Thyroid gland (tissue), 4 donors: ENCODE results near the gene PARVB.

Experiments used
- POLR2A ChIP-seq, 2 donors: fragments of 450-650 bp; IDR thresholded peaks; one replicate each; pipeline ENCODE4 v1.6.1; 2017; ENCODE audit warnings: antibody characterized with exemption in 2 of 2, mild to moderate bottlenecking in 2 of 2, moderate library complexity in 1 of 2
- TF ChIP-seq, protein P1 (sequence below), 6 experiments: fragments of 200-600 bp in 3 of 6; fragments of 450-650 bp in 3 of 6; sonication (generic) in 3 of 6; IDR thresholded peaks; one replicate each; pipeline ENCODE4 v1.5.1; 2016 to 2019; ENCODE audit warnings: antibody characterized with exemption in 6 of 6, mild to moderate bottlenecking in 2 of 6, inconsistent platforms in 1 of 6, moderate library complexity in 1 of 6

DNA sequence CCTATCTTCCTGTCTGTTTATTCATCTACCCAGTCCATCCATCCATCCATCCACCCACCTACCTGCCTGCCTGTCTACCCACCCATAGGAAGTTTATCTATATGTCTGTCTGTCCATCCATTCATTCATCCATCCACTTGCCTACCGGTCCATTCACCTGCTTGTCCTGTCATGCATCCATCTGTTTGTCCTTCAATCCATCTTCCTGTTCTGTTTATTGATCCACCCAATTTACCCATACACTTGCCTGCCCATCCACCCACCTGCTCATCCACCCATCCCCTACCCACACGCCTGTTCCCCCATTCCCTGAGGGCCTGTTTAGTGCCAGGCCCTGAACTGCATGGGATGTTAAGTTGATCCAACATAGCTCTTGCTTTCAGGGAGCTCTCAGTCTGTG, 175.1 kb downstream of the PARVB start:
- TF ChIP-seq, protein P1, sequence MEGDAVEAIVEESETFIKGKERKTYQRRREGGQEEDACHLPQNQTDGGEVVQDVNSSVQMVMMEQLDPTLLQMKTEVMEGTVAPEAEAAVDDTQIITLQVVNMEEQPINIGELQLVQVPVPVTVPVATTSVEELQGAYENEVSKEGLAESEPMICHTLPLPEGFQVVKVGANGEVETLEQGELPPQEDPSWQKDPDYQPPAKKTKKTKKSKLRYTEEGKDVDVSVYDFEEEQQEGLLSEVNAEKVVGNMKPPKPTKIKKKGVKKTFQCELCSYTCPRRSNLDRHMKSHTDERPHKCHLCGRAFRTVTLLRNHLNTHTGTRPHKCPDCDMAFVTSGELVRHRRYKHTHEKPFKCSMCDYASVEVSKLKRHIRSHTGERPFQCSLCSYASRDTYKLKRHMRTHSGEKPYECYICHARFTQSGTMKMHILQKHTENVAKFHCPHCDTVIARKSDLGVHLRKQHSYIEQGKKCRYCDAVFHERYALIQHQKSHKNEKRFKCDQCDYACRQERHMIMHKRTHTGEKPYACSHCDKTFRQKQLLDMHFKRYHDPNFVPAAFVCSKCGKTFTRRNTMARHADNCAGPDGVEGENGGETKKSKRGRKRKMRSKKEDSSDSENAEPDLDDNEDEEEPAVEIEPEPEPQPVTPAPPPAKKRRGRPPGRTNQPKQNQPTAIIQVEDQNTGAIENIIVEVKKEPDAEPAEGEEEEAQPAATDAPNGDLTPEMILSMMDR (IDR thresholded peaks at IDR 0.05) = no peak
- TF ChIP-seq POLR2A (IDR thresholded peaks at IDR 0.05) = no peak
